Hepatic stellate cell (primary cell): ENCODE results near the gene PRR5.
"Not testable (repeated sequence)": the region's sequence is repeated elsewhere in the genome, so short reads cannot be mapped to it uniquely, and the experiment has no call there.

Experiments
- DNase-seq: peaks from one replicate; pipeline ENCODE4 v3.0.0; 2011; ENCODE audit warnings: low spot score

PRR5 gene

GRCh38 chr22:44701824-44702478, at the start of gene PRR5:
Gene PRR5 (plus strand): TSS chr22:44702204. CDS start chr22:44702475, 271 bp downstream.
- DNase-seq = peak; percentile 81

GRCh38 chr22:44652866-44653265, 49.1 kb upstream of the PRR5 start:
- DNase-seq = not testable (repeated sequence)

- DNase-seq = no peak
Measured at GRCh38 chr22:44658311-44658953, 43.6 kb upstream of the PRR5 start.

GRCh38 chr22:44659140-44659539, 42.9 kb upstream of the PRR5 start:
- peak; percentile 70 for DNase-seq

DNA sequence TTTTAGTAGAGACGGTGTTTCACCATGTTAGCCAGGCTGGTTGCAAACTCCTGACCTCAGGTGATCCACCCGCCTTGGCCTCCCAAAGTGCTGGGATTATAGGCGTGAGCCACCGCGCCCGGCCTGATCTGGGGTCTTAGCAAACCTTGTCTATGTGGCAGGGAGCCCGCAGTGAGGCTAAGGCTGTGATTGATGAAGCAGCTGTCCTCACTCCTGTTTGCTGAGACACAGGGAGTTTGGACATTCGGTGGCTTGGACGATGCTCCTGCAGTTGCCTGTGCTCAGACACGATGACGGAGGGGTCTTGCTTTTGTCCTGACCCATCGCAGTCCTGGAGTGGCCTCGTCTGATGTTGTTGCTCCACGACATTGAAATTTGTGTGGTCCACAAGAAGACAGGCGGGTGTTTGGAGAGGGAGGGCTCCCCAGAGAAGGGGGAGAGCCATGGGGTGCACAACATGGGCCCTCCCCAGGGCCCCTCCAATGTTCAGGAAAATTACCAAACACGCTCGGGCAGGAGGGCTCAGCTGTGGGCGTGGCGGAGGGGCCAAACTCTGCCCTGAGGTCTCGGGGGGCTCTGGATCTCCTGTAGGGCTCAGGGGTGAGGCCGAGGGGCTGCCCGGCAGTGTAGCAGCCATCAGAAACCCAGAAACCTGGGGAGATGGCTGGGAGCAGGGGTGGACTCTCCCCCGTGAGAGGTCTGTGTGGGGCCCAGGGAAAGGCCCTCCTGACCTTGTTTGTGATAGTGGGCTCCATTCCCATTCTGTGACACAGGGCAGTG, 41.8 kb upstream of the PRR5 start:
- DNase-seq = no peak

DNA sequence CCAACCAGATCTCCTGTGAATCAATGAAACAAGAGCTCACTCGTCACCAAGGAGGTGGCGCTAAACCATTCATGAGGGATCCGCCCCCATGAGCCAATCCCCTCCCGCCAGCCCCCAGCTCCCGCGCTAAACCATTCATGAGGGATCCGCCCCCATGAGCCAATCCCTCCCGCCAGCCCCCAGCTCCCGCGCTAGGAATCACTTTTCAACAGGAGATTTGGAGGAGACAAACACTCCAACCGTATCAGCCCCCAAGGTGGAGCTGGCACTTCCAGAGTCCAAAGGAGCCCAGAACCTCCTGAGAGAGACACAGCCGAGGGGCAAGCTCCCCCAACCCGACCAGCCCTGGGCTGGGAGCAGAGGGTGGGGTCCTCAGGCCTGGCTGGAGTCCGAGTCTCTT, 40.9 kb upstream of the PRR5 start:
- no peak for DNase-seq

DNA sequence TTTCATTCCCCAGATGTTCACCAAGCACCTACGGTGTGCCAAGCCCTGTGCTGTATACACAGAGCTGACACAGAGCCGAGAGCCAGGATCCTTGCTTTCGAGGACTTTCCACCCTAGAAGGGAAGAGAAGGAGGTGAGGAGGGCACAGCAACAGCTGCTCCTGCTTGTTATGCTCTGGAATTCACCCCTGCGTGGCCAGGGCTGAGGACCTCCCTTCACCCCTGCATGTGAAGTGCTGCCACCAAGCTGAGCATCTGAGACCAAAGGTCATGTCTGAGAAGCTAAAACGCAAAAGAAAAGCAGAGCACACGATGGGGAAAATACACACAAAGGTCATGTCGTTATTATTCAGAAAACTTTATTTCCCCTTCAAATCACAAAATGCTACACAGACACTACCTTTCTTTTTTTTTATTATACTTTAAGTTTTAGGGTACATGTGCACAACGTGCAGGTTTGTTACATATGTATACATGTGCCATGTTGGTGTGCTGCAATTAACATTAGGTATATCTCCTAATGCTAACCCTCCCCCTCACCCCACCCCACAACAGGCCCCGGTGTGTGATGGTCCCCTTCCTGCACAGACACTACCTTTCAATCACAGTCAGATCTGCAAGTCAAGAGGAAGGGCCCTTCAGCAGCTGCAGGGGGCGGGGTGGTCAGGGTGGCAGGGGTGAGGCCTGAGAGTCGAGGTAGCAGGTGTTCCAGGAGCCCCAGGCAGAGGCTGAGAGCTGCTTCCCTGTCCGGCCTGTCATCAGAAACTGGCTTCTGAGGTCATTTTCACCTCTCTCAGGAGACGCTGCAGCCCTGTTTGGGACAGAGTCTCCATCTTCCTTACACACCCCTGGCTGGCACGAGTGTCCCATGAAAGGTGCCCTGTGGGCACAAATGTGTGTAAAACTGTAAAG, 40.1 kb upstream of the PRR5 start:
- DNase-seq = no peak

DNA sequence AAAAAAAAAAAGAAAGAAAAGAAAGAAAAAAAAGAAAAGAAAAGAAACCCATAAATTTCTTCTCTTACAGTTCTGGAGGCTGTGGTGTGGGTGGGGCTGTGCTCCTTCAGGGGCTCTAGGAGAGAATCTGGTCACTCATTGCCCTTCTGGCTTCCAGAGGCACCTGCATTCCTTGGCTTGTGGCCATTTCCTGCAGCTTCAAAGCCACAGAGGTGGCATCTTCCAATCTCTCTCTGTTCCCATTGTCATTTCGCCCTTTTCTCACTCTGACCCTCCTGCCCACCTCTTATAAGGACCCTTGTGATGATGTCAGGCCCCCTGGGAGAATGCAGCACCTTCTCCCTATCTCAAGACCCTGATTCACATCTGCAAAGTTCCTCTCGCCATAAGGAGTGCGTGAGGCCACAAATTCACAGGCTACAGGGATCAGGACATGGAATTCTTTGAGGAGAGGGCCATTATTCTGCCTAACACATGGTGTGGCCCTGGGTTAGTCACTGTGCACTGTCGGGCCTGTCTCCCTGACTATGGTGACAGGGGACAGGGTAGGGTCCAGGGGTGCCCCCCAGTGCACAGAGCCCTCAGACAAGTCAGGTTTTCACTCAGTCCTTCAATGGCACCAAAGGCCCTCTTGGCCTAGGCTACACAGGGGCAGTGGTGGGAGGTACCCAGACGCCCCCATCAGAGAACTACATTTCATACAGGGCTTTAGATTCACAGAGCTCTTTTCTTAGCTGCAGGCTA, 38.6 kb upstream of the PRR5 start:
- DNase-seq = no peak

DNA sequence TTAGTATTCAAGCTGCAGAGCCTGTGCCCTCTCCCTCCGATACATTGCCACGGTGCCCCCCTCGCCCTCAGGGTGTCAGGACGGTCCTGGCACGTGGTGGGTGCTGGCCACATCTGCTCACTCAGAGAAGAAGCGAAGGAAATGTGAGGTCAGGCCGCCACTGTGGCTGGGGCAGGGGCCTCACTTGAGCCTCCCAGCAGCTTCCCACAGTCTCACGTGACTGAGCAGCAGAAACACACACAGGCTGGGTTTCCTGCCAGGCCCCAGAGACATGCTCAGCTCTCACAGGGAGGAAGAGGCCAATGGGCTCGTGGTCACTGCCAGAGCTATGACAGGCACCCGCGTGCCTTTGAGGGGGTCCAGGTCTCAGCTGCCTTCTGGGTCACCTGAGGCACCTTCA, 37.9 kb upstream of the PRR5 start:
- no peak for DNase-seq

DNA sequence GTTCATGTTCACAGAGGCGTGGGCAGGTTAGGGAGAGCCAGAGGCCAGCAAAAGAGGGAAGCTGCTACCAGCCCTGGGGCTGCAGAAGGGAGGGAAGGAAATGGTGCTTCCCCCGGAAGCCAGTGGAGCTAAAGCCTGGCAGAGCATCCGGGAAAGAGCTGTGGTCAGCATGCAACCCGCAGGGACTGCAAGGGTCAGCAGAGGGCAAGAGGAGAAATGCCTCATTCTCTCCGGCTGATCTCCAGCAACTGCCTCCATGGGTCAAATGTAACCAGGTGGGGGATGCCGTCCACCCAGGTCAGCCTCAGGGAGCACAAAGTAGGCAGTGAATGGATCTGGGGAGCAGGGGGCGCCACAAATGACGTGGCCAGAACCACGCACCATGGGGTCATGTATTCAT, 36.9 kb upstream of the PRR5 start:
- DNase-seq = no peak

- no peak for DNase-seq
Measured at GRCh38 chr22:44666207-44666585, 35.8 kb upstream of the PRR5 start.

- no peak for DNase-seq
Measured at GRCh38 chr22:44667276-44667675, 34.7 kb upstream of the PRR5 start.

DNA sequence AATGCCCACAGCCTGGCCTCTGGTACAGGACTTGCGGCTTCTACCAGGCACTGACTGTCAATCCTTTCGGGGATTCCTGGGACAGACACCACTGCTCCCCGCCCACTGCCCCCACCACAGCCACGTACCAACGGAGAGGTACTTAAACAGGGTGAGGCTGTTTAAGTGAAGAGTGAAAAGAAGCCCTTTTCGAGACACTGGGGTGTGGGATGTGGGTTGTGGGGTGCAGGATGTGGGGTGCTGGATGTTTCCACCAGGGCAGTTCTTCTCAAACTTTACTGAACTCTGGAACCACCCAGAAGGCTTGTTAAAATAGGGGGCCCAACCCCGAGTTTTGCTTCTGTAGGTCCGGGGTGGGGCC, 34.2 kb upstream of the PRR5 start:
- no peak for DNase-seq

DNA sequence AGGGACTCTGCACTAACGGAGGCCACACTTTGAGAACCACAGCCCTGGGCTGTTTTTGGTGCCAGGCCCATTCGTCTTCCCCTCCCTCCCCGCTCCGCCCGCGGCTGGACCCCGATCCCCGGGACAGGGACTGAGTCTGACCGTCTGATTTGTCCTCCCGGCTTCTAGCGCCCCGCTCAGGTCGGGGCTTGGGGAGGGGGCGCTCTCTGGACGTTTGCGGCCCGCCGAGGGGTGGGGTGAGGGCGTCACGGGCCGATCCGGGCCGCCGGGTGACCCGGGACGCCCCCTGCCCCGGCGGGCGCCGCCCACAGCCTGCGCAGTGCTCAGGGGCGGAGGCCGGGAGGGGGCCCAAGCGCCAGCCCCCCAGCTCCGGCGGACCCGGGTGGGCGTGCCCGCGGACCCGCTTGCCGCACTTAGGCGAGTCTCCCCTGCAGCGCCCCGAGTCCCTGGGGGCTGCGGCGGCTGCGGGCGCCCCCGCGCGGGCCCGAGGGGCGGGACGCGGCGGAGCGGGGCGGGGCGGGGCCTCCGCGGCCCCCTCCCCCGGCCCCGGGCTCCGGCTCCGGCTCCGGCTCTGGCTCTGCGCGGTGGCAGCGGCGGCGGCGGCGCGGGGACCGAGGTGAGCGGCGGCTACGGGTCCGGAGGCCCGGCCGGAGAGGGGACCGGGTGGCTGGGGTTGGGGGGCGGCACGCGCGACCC, 33.7 kb upstream of the PRR5 start:
- no peak for DNase-seq

GRCh38 chr22:44668886-44669521, 33.0 kb upstream of the PRR5 start:
- DNase-seq = no peak

DNA sequence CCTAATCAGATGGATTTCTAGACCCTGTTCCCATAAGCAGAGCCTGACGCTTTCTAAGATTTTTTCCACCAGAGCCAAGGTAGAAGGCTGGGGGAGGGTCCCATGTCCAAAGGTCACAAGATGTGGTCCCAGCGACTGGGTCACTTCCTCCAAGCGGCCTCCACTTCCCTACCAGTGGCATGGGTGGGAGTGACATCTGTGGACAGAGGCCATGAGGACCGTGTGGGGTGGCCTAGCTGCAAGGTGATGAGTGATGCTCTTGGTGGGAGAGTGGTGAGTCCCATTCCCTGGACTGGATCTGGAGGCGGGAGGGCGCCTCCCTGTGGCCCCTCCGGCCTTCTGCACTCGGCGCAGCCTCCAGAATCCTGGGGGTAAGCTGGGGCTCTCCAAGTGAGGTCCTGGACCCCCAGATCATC, 32.4 kb upstream of the PRR5 start:
- no peak for DNase-seq

GRCh38 chr22:44670220-44670988, 31.6 kb upstream of the PRR5 start:
- DNase-seq = no peak

DNA sequence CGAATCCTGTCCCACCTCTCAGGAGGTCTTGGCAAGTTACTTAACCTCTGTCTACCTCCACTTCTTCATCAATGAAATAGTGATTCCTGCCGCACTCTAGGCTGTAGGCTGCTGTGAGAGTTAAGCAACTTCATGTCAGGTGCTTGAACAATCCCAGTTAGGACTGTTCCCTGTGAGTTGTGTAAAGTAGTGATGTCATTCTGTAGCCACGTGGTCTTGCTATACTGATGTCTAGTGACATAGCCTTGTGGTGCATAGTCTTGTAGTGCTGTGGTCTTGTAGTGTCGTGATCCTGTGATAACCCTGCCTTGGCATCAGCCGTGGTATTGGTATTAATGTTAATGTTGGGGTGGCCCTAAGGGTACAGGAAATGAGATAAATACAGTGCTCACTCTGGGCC, 30.3 kb upstream of the PRR5 start:
- DNase-seq = no peak

- no peak for DNase-seq
Measured at GRCh38 chr22:44672632-44673031, 29.4 kb upstream of the PRR5 start.

GRCh38 chr22:44673406-44673805, 28.6 kb upstream of the PRR5 start:
- DNase-seq = no peak
